Chondrocyte (in vitro differentiated cells): ENCODE data around the gene PRR13. TPM values are rescaled to one million over a fixed set of nuclear protein-coding genes. Genes with fewer than 3 reads are reported as not detected.

Source experiments
- DNase-seq: peaks from one replicate; pipeline ENCODE4 v3.0.0; 2021; ENCODE audit warnings: mixed read lengths, low spot score
- H3K27ac Mint-ChIP-seq: one replicate; pipeline ENCODE4 v1.8.0; 2021; ENCODE audit warnings: mild to moderate bottlenecking, moderate library complexity, mixed read lengths; ENCODE audit not compliant: unreplicated experiment
- H3K27me3 Mint-ChIP-seq: 2 replicates; pipeline ENCODE4 v1.8.0; 2021; ENCODE audit warnings: low read depth, mixed read lengths
- H3K36me3 Mint-ChIP-seq: 2 replicates; pipeline ENCODE4 v1.8.0; 2021; ENCODE audit warnings: low read depth, mixed read lengths
- H3K4me1 Mint-ChIP-seq: 2 replicates; pipeline ENCODE4 v1.8.0; 2021; ENCODE audit warnings: low read depth, mild to moderate bottlenecking, mixed read lengths
- H3K4me3 Mint-ChIP-seq: one replicate; pipeline ENCODE4 v1.8.0; 2021; ENCODE audit warnings: mild to moderate bottlenecking, moderate library complexity, mixed read lengths; ENCODE audit not compliant: unreplicated experiment
- H3K9me3 Mint-ChIP-seq: 2 replicates; pipeline ENCODE4 v1.8.0; 2021; ENCODE audit warnings: low read depth, mixed read lengths
- CTCF ChIP-seq: fragments of 200-600 bp; sonication (generic); IDR thresholded peaks from 2 replicates; pipeline ENCODE4 v1.5.0; 2021; ENCODE audit warnings: antibody characterized with exemption, mild to moderate bottlenecking, moderate library complexity
- total RNA-seq: library from RNA; stranded (reverse); gene quantifications from 3 replicates; pipeline ENCODE4 v1.2.1, GENCODE V29; 2021

PRR13 gene
- total RNA-seq, 1 donor from 2014 or later: 102 TPM

- DNase-seq: peak; percentile 97
- Mint-ChIP-seq H3K27ac (peak overlapping the region; percentile 98), H3K4me1 (peaks cover 45% of the 10 kb centered on the region), H3K27me3 (no peaks in the 10 kb centered on the region), H3K9me3 (no peaks in the 10 kb centered on the region), H3K36me3 (no peaks in the 10 kb centered on the region), H3K4me3 (peak overlapping the region; percentile 86)
- no peak for TF ChIP-seq CTCF
These were observed 51.5 kb downstream of the PRR13 start for GRCh38 chr12:53492830-53493609.

- TF ChIP-seq CTCF: no peak
- Mint-ChIP-seq H3K9me3 (no peaks in the 10 kb centered on the region), H3K27ac (peak overlapping the region; percentile 98), H3K27me3 (no peaks in the 10 kb centered on the region), H3K4me3 (peak overlapping the region; percentile 86), H3K4me1 (peaks cover 53% of the 10 kb centered on the region), H3K36me3 (no peaks in the 10 kb centered on the region)
- DNase-seq: no peak
These were observed 52.3 kb downstream of the PRR13 start for GRCh38 chr12:53493610-53494391.

Other genes starting within 250 kb of the PRR13 start
- gene ITGB7, start 234.5 kb upstream of the PRR13 start, total RNA-seq: 0.37 to 0.46 TPM in 2 of 3 replicates, not detected in the other
- gene RARG, start 209.5 kb upstream of the PRR13 start, total RNA-seq: 19.4 to 30.0 TPM (median 21.7 TPM) in 3 replicates
- gene ESPL1, start 173.4 kb upstream of the PRR13 start, total RNA-seq: 4.0 to 5.5 TPM (median 4.8 TPM) in 3 replicates
- gene PFDN5, start 146.2 kb upstream of the PRR13 start, total RNA-seq: 266 to 309 TPM (median 274 TPM) in 3 replicates
- gene MYG1, start 142.0 kb upstream of the PRR13 start, total RNA-seq: 44.1 to 47.0 TPM (median 47.0 TPM) in 3 replicates
- gene AAAS, start 120.1 kb upstream of the PRR13 start, total RNA-seq: 48.6 to 71.1 TPM (median 52.8 TPM) in 3 replicates
- gene SP7, start 105.4 kb upstream of the PRR13 start, total RNA-seq: not detected in 3 replicates
- 57.1 to 59.7 TPM (median 59.0 TPM) in 3 replicates for gene SP1, start 61.6 kb upstream of the PRR13 start, total RNA-seq
- gene AMHR2, start 17.9 kb upstream of the PRR13 start, total RNA-seq: not detected in 3 replicates
- gene PCBP2, start 10.4 kb downstream of the PRR13 start, total RNA-seq: 601 to 638 TPM (median 611 TPM) in 3 replicates
- 25.5 to 30.6 TPM (median 26.9 TPM) in 3 replicates for gene MAP3K12, start 57.7 kb downstream of the PRR13 start, total RNA-seq
- gene TARBP2, start 59.5 kb downstream of the PRR13 start, total RNA-seq: 23.5 to 34.0 TPM (median 24.1 TPM) in 3 replicates
- gene NPFF, start 65.8 kb downstream of the PRR13 start, total RNA-seq: 0.92 TPM in 1 of 3 replicates, not detected in the others
- gene ATF7, start 184.6 kb downstream of the PRR13 start, total RNA-seq: 44.4 to 52.7 TPM (median 51.2 TPM) in 3 replicates
- gene ATP5MC2, start 234.3 kb downstream of the PRR13 start, total RNA-seq: 201 to 204 TPM (median 203 TPM) in 3 replicates